Measurements from ENCODE around the gene PRSS33. TPM values are rescaled to one million over a fixed set of nuclear protein-coding genes. Genes with fewer than 3 reads are reported as not detected.

PRSS33 gene
- total and polyA plus RNA-seq, 8 donors: 0.13 to 0.75 (median 0.25) TPM; not detected in 2

DNA sequence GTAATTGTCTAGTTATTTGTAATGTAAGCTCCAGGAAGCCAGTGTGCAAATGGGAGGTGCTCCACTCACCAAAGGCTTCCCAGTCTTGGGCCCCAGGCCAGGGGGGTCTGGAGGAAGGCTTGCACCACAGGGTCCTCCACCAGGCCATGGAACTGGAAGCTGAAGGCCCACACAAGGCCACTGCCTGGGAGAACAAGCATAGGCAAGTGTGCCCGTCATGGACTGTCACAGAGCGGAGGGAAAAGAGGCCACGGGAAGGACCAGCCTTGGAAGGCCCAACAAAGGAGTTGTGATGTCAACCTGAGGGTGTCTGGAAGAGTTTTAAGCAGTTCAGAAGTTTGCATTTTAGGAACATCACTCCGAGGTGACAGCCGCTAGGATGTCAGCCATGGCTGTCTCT lies 37.9 kb downstream of the PRSS33 start:
- intact Hi-C loops (cut with DNase I): no loop called here
- H3K27ac ChIP-seq: no peak overlapping the region
- peaks cover 11 to 18% of the 10 kb centered on the region in 2 donors for H3K4me1 ChIP-seq
- no peaks in the 10 kb centered on the region for H3K9me3 ChIP-seq
- no peak for DNase-seq
- no peaks in the 10 kb centered on the region for H3K27me3 ChIP-seq
- no peak for ATAC-seq
- TF ChIP-seq, protein P1, sequence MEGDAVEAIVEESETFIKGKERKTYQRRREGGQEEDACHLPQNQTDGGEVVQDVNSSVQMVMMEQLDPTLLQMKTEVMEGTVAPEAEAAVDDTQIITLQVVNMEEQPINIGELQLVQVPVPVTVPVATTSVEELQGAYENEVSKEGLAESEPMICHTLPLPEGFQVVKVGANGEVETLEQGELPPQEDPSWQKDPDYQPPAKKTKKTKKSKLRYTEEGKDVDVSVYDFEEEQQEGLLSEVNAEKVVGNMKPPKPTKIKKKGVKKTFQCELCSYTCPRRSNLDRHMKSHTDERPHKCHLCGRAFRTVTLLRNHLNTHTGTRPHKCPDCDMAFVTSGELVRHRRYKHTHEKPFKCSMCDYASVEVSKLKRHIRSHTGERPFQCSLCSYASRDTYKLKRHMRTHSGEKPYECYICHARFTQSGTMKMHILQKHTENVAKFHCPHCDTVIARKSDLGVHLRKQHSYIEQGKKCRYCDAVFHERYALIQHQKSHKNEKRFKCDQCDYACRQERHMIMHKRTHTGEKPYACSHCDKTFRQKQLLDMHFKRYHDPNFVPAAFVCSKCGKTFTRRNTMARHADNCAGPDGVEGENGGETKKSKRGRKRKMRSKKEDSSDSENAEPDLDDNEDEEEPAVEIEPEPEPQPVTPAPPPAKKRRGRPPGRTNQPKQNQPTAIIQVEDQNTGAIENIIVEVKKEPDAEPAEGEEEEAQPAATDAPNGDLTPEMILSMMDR (IDR thresholded peaks at IDR 0.05): no peak
- no peak overlapping the region for H3K4me3 ChIP-seq
- H3K36me3 ChIP-seq: no peaks in the 10 kb centered on the region

DNA sequence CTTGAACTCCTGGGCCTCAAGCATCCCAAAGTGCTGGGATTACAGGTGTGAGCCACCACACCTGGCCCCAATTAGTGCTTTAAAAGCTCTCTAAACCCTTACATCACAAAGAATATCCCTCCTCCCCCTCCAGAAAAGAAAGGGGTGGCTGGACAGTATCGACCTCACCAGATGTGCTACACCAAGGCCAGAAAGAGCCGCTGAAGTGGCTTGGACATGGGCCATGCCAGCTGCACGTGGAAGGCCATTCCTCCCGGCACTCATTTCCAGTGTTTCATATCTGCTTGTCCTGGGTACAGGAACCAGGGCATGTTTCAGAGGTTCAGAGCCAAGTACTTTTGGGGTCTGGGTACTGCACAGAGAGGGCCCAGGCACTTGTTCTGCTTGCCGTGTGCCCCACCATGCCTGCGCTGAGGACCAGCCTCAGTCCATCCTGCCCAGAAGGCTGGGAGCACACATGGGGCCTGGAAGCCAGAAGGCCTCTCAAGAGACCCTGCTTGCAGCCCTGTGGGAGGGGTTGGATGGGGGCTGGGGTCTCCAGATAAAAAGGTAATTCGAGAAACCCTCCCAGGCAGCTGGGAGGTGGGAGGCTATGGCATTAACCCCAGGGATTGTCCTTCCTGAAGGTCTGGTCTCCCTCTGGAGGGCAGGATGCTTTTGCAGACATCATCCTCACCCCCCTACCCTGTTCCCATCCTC lies 38.5 kb downstream of the PRSS33 start:
- no peaks in the 10 kb centered on the region for H3K9me3 ChIP-seq
- H3K4me1 ChIP-seq: peaks cover 7 to 12% of the 10 kb centered on the region in 2 donors
- no peaks in the 10 kb centered on the region for H3K27me3 ChIP-seq
- H3K36me3 ChIP-seq: no peaks in the 10 kb centered on the region
- DNase-seq (no peak), ATAC-seq (no peak)
- no peak overlapping the region for H3K4me3 ChIP-seq
- no peak overlapping the region for H3K27ac ChIP-seq
- TF ChIP-seq, protein P1 (IDR thresholded peaks at IDR 0.05): no peak
- intact Hi-C loops (cut with DNase I): no loop called here

DNA sequence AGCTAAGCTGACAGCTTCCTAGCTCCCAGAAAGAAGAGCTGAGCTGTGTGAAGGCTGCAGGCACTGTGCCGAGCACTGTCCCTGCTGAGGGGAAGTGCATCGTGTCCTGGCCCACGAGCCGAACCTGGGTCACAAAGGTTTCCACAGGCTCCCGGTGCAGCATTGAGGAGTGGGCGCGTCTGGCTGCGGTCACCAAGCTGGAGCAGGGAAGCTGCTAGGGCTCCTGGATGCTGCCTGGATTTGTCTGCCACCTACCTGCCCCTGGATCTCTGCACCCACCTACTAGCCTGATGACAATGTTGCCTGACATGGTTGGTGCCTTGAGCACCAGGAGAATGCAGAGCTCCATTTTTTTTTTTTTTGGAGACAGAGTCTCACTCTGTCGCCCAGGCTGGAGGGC lies 41.4 kb downstream of the PRSS33 start:
- H3K36me3 ChIP-seq: no peaks in the 10 kb centered on the region
- H3K4me3 ChIP-seq: no peak overlapping the region
- DNase-seq (no peak), ATAC-seq (no peak)
- H3K4me1 ChIP-seq: no peaks in the 10 kb centered on the region
- no peak overlapping the region for H3K27ac ChIP-seq
- TF ChIP-seq, protein P1 (IDR thresholded peaks at IDR 0.05): no peak
- no peaks in the 10 kb centered on the region for H3K27me3 ChIP-seq
- intact Hi-C loops (cut with DNase I): no loop called here
- H3K9me3 ChIP-seq: no peaks in the 10 kb centered on the region

DNA sequence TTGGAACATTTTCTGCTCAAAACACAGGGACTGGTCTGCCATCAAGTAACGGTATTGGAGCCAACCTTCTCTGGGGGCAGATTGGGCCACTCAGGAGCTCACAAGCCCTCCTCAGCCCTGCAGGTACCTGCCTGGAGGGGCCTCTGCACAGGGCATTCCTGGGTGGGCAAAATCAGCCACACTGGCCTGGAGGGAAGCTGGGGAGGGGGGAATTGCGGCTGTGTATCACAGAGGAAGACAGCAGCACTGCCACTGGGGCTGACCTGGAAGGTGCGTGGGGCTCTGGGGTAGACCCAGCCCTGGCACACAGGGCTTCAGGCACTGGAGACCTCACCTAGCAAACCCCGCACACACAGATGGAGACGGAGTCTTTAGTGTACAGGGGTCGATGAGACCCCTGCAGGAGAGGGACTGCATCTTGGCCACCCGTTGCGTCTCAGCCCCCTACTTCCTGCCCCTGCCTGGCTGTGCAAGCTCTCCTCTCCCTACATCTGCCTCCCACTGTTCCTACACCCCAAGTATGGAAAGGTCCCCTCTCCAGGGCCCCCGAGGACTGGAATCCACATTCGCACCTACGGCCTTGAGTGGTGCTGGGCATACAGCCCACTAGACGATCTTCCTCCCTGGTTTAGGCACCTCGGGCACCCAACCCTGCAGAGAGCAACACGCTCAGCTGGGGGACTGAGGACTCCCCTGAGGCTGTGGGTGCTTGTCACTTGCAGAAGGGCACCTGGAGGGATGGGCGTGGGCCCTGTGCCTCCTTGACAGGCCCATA lies 42.1 kb downstream of the PRSS33 start:
- no peaks in the 10 kb centered on the region for H3K9me3 ChIP-seq
- peaks cover 0 to 1% of the 10 kb centered on the region in 2 donors for H3K27me3 ChIP-seq
- H3K27ac ChIP-seq: no peak overlapping the region

DNA sequence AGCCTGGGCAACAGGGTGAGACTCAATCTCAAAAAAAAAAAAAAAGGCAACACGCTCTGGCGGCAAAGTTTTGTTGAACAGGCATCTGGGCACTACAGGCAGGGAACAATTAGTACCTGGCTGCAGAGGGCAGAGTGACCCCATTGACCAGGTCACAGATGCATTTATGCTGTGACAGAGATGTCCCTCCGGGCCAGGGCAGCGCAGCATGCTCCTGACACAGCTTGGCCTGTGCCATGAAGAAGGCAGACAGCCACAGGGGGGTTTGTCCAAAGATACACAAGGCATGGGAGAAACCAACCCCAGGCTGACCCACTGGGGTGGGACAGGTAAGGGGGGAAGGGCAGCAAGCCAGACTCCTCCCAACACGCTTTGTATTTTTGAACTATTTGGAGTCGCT lies 42.6 kb downstream of the PRSS33 start:
- Histone ChIP-seq H3K36me3 (no peaks in the 10 kb centered on the region), H3K27ac (no peak overlapping the region), H3K9me3 (no peaks in the 10 kb centered on the region), H3K4me3 (no peak overlapping the region), H3K4me1 (no peaks in the 10 kb centered on the region), H3K27me3 (peaks cover 0 to 6% of the 10 kb centered on the region in 2 donors)
- no peak for DNase-seq
- intact Hi-C loops (cut with DNase I): no loop called here
- no peak for ATAC-seq
- TF ChIP-seq, protein P1 (IDR thresholded peaks at IDR 0.05): no peak

More for the DNA sequence above, 42.1 kb downstream of the PRSS33 start:
- Histone ChIP-seq H3K4me3 (no peak overlapping the region), H3K4me1 (no peaks in the 10 kb centered on the region), H3K36me3 (no peaks in the 10 kb centered on the region)
- intact Hi-C loops (cut with DNase I): no loop called here
- TF ChIP-seq, protein P1 (IDR thresholded peaks at IDR 0.05): no peak
- DNase-seq (no peak), ATAC-seq (no peak)

All from left lung (tissue), 10 donors.